Progenitor cell of endocrine pancreas (in vitro differentiated cells): ENCODE measurements around the gene ADAM8. TPM values are rescaled to one million over a fixed set of nuclear protein-coding genes. Genes with fewer than 3 reads are reported as not detected.

ENCODE experiments used
- DNase-seq: peaks from one replicate; pipeline ENCODE4 v3.0.0; 2021; ENCODE audit warnings: low spot score; ENCODE audit not compliant: unreplicated experiment
- H3K27ac Mint-ChIP-seq: 2 replicates; pipeline ENCODE4 v1.8.0; 2021; ENCODE audit warnings: mild to moderate bottlenecking, moderate library complexity, mixed read lengths
- H3K27me3 Mint-ChIP-seq: 2 replicates; pipeline ENCODE4 v1.8.0; 2021; ENCODE audit warnings: mixed read lengths
- H3K36me3 Mint-ChIP-seq: 2 replicates; pipeline ENCODE4 v1.8.0; 2022; ENCODE audit warnings: mixed read lengths; ENCODE audit not compliant: insufficient read depth
- H3K4me1 Mint-ChIP-seq: 2 replicates; pipeline ENCODE4 v1.8.0; 2021; ENCODE audit warnings: low read depth, mixed read lengths
- H3K4me3 Mint-ChIP-seq: 2 replicates; pipeline ENCODE4 v1.8.0; 2021; ENCODE audit warnings: low read depth, mild to moderate bottlenecking, moderate library complexity, mixed read lengths
- H3K9me3 Mint-ChIP-seq: 2 replicates; pipeline ENCODE4 v1.8.0; 2021; ENCODE audit warnings: low read depth, mixed read lengths
- CTCF ChIP-seq: fragments of 200-600 bp; sonication (generic); IDR thresholded peaks from one replicate; pipeline ENCODE4 v1.5.0; 2021; ENCODE audit warnings: antibody characterized with exemption, mild to moderate bottlenecking; ENCODE audit not compliant: unreplicated experiment
- total RNA-seq: library from RNA; stranded (reverse); gene quantifications from 2 replicates; pipeline ENCODE4 v1.2.1, GENCODE V29; 2021

The ADAM8 gene
- total RNA-seq, 1 donor from 2014 or later, result 16.3 TPM

GRCh38 chr10:133216776-133217175 is 59.9 kb downstream of the ADAM8 start:
- no peak for DNase-seq
- Mint-ChIP-seq H3K27ac (no peak overlapping the region), H3K4me3 (no peak overlapping the region), H3K9me3 (no peaks in the 10 kb centered on the region), H3K36me3 (peaks cover 2% of the 10 kb centered on the region), H3K27me3 (peaks cover 23% of the 10 kb centered on the region), H3K4me1 (peaks cover 1% of the 10 kb centered on the region)
- TF ChIP-seq CTCF, result no peak

DNA sequence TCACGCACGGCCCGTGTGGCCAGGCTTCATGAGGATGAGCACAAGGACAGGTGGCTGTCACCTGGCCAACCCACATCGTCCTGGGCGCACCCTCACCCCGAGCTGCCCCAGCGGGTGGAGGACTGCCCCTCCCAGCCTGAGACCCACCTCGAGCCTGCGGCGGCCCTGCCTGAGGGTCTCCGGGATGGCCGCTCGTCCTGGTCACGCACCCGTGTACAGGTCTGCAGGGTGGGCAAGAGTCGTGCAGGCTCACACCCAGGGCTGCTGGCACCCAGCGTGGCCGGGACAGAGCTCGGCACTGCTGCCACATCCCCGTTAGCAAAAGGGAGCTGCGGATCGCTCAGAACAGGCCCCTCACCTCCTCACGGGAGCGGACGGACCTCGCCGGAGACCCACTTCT is 61.1 kb downstream of the ADAM8 start:
- no peaks in the 10 kb centered on the region for H3K9me3 Mint-ChIP-seq
- H3K27me3 Mint-ChIP-seq, result peaks cover 14% of the 10 kb centered on the region
- H3K4me3 Mint-ChIP-seq, result no peak overlapping the region
- H3K36me3 Mint-ChIP-seq, result peaks cover 2% of the 10 kb centered on the region
- H3K4me1 Mint-ChIP-seq, result no peaks in the 10 kb centered on the region
- no peak overlapping the region for H3K27ac Mint-ChIP-seq
- no peak for DNase-seq
- no peak for TF ChIP-seq CTCF

DNA sequence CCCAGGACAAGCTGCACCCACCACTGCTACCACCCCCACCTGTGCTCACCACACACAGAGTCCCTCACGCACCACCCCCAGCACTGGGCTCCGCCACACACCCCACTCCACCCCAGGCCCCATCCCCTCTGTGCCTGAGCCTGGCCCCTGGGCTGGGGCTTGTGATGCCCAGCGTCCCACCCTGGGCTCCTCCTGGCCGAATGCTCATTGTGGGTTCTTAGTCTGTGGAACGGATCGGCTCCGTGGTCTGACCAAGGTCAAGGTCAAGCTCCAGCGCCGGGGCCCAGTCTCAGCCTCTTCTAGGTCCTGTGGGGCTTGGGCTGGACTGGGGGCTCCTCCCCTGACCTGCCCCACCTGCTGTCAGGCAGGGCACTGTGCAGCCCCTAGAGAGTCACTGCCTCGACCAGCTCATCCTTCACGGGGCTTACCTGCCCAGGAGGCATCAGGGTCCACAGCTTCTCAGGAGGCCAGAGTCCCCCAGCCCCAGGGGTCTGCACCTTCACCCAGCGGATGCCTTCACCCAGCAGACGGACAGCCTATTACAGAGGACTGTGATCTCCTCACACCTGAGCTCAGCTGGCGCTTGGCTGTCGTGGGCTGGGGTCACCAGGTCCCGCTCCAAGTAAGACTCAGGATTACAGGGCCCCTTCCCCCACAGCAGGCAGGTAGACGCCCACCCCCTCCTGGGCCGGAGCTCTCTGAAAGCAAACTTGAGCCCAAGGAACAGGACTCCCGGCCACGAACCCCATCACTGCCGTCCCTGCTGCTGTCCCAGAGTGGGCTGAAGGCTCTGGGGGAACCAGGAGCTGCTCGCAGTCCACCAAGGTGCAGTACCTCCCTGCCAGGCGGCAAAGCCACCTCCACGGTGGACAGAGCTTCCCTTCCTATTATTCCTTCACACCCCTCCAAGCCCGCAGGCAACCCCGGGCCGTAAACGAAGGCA is 61.9 kb downstream of the ADAM8 start:
- Mint-ChIP-seq H3K36me3 (peaks cover 2% of the 10 kb centered on the region), H3K4me3 (no peak overlapping the region), H3K27ac (no peak overlapping the region), H3K9me3 (no peaks in the 10 kb centered on the region), H3K27me3 (peaks cover 14% of the 10 kb centered on the region), H3K4me1 (no peaks in the 10 kb centered on the region)
- no peak for DNase-seq
- no peak for TF ChIP-seq CTCF

DNA sequence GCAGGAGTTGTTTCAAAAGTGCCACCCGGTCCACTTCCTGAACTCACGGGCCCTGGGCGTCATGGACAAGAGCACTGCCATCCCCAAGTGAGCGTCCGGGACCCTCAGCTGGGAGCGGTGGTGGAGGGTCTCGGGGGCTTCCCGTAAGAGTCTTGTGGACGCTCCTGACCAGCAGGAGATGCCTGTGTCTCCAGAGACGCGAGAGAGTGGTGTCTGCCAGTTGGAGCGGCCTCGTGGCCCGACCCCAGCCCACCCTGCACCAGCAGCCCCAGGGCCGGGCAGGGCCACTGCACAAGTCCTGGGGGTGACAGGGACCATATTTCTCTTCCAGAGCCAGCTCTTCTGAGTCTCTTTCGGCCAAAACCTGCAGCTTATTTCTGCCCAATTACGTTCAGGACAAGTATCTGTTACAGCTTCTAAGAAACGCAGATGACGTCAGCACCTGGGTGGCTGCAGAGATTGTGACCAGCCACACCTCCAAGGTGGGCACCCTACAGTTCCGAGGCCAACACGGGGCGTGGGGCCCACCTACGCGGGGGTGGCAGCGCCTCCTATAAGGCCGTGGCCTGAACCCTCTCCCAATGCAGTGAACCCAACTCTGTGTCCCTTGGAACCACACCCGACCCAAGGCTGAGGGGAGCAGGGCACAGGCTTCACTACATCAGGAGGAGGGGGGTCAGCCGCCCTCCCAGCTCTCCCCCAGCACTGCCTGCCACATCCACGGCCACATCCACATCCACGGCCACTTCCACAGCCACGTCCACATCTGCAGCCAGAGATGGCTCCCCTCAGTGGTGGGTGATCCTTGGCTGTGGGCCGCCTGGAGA is 62.8 kb downstream of the ADAM8 start:
- Mint-ChIP-seq H3K27me3 (peaks cover 14% of the 10 kb centered on the region), H3K27ac (no peak overlapping the region), H3K36me3 (peaks cover 2% of the 10 kb centered on the region), H3K4me1 (no peaks in the 10 kb centered on the region), H3K4me3 (no peak overlapping the region), H3K9me3 (no peaks in the 10 kb centered on the region)
- TF ChIP-seq CTCF, result no peak
- DNase-seq, result no peak

DNA sequence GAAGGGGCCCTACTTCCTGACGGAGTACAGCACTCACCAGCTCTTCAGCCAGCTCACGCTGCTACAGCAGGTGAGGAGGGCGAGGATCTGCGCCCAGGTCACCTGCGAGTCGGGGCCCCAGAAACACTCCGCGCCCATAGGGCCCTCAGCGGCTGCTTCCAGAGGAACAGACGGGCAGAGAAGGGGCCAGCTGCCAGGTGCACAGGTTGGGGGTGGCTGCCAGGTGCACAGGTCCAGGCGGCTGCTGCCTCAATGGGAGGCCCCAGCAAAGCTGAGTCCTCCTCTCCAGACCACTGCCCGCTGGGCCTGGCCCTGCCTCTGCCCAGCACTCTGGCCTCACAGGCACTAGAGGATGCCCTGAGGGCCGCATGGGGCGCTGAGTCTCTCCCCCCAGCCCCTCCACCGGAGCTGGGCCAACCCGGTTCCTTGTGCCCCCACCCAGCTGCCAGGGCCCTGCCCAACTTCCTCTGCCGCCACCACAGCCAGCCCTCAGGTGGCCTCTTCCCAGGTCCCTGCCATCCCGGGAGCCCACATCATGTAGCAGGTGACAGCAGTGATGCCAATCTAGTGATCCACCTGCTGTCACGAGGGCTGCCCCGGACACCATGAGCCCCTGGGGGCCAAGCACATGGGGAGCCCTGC is 63.7 kb downstream of the ADAM8 start:
- TF ChIP-seq CTCF, result no peak
- H3K4me3 Mint-ChIP-seq, result no peak overlapping the region
- DNase-seq, result no peak
- H3K27me3 Mint-ChIP-seq, result peaks cover 10% of the 10 kb centered on the region
- no peaks in the 10 kb centered on the region for H3K4me1 Mint-ChIP-seq
- no peaks in the 10 kb centered on the region for H3K9me3 Mint-ChIP-seq
- H3K27ac Mint-ChIP-seq, result no peak overlapping the region
- peaks cover 2% of the 10 kb centered on the region for H3K36me3 Mint-ChIP-seq
